Measurements from ENCODE around the gene MANF.
"Not testable (repeated sequence)": the region's sequence is repeated elsewhere in the genome, so short reads cannot be mapped to it uniquely, and the experiment has no call there.

The MANF gene

DNA sequence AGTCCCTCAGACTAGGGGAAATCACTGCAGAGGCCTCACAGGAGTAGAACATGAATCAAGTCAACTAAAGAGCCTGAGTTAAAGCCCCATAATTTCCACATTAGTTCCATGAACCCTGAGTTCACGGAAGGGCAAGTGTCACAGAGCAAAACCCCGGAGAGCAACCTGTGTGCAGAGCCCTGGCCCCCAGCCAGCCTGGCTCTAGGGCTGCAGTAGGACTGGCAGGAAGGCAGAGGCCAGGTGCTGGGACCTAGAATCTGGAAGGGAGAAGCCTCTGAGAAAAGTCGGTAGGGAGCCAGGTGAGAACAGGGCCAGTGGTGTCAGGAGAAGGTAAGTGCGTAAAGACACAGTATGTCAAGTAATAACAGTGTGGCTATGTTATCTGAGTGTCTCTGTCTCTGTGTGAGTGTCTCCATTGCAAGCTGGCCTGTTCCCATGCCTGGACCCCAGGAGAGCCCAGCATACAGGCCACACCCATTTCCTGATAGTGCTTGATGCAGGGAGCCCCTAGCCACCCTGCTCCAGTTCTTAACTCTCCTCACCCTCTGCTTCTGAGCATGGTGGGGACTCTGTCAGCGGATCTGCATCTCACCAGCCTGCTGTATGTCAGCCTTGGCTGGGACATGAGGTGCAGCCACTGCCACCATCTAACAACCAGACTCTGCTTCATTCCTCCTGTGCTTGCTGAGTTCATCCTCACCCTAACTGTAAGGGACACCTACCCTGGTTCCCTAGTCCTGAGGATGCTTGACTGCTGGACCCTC, 11.3 kb upstream of the MANF start:
- ATAC-seq (no peak), DNase-seq (no peak)

DNA sequence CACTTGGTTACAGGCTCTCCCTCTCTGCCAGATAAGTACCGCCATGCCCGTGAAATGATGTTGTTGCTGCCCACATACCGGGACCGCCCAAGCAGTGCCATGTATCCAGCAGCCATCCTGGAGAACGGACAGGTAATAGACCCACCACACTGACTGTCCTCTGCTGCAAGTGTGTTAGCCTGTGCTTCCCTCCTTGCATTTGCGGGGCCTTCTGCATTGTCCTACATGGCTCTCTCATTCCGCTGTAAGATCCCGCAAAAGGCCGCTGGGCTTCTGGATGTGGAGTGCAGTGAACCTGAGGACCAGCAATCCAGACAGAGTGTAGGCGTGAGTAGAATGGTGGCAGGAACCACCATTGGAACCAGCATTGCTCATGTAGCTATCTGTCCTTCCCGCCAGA, 10.6 kb upstream of the MANF start:
- ATAC-seq, result no peak
- no peak for DNase-seq

GRCh38 chr3:51375136-51375535, 10.0 kb upstream of the MANF start:
- DNase-seq (no peak), ATAC-seq (no peak)

DNA sequence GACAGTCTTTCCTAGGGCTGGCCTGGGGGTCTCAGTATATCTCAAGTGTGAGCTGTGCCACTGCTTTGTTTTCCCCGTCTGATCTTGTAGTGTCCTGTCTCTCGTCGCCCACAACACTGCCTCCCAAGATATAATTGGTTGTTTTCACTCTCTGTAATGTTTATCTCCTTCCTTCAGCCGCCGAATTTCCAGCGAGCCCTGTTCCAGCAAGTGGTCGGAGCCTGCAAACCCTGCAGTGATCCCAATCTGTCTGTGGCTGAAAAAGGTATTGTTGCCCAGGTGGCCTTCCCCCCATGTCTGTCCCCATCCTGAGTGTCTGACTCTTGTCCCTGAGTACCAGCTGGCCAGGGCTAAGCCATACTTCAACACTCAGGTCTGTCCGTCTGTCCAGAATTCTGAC, 9.5 kb upstream of the MANF start:
- ATAC-seq (no peak), DNase-seq (no peak)

- no peak for DNase-seq
- ATAC-seq, result no peak
These were observed 7.0 kb upstream of the MANF start for GRCh38 chr3:51378065-51378464.

DNA sequence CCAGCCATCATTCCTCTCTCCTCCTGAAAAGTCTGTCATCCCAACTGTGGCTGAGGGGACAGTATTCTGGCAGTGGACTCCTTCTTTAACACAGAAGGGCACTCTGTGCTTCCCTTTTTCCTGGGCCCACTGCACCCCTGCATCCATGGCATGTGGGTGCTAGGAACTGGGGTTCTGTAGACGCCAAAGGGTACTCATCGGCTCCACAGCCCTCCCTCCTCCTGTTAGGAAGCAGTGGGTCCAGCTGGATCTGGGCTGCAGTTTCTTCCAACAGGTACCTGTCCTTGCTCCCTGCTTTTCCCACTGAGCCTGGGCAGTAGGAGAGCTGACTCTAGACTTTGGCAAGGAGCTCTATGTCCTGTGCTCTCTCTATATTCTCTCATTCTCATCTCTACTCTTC, 6.4 kb upstream of the MANF start:
- DNase-seq (no peak), ATAC-seq (no peak)

DNA sequence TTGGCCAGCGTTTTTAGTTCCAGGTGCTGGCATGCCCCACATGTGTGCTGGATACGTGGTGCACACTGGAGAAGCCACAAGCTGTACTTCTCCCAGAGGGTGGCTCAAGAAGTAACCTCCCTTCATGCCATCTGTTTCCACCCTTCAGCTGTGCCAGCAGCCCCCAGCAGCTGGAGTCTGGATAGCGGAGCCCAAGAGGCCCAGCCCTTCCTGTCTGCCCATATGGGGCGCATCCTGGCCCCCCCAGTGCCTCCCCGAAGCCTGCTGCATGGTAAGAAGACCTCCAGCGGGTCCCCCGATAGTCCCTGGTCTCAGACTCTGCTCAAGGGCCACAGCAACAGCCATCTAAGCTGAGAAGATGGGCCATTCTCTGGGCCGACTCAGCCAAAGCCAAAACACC, 5.8 kb upstream of the MANF start:
- DNase-seq (no peak), ATAC-seq (no peak)

DNA sequence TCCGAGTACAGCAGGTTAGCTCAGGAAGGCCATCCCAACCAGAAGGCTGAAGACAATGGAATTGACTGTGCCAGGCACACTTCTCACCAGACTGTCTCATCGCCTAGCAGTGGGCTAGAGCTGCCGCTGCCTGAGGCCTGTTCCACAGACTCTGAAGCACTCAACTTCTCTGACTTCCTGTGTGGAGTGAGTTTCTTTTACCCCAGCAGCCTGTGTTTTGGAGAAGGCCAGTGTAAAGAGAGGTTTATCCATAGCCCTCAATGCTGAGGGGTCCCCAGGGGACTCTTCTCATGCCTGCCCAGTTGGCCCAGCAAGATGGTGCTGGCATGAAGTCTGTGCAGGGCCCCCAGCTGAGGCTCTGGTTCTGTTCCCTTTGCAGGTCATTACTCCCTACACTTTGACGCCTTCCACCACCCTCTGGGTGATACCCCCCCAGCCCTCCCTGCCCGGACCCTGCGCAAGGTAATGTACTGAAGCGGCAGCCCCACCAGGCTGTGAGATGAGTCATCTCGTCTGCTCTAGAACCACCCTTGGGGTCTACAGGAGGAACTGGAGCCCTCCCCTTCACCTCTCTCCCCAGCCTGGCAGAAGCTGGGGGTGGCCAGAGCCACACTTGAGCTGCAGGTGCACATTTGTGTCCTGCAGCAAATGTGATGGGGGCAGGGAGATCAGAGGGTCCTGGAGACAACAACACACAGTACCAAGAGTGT, 5.2 kb upstream of the MANF start:
- no peak for DNase-seq
- ATAC-seq, result no peak

DNA sequence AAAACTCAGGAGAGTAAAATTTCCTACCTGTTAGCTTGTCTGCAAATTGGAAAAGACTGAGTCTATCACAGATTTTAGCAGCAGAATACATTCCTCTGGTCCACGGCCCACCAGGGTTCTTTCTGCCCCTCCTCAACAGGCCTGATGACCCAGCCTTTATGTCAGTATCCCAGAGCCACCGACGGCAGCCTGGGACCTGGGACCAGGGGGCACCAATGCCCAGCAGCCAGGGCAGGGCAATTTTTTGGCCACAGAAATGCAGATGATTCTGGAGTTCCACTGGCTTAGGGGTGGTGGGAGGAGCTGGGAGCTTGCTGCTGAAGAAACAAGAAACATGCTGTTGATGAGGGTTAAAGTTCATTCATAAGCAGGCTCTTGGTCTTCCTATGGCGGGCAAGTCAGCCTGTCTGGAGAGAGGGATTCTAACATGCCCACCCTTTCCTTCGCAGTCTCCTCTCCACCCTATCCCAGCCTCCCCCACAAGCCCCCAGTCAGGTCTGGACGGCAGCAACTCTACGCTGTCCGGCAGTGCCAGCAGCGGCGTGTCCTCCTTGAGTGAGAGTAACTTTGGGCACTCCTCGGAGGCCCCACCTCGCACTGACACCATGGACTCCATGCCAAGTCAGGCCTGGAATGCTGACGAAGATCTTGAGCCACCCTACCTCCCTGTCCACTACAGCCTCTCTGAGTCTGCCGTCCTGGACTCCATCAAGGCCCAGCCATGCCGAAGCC, 4.3 kb upstream of the MANF start:
- DNase-seq (no peak), ATAC-seq (no peak)

DNA sequence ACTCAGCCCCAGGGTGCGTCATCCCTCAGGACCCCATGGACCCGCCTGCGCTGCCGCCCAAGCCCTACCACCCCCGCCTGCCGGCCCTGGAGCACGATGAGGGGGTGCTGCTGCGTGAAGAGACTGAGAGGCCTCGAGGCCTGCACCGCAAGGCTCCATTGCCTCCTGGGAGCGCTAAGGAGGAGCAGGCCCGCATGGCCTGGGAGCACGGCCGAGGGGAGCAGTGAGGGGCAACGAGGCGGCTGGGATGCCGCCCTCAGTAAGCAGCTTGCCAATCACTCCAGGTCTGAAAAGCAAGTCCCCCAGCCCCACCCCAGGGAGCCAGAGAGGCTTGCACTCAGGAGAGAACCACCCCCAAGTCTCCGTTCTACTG, 3.8 kb upstream of the MANF start:
- no peak for DNase-seq
- ATAC-seq, result no peak

DNA sequence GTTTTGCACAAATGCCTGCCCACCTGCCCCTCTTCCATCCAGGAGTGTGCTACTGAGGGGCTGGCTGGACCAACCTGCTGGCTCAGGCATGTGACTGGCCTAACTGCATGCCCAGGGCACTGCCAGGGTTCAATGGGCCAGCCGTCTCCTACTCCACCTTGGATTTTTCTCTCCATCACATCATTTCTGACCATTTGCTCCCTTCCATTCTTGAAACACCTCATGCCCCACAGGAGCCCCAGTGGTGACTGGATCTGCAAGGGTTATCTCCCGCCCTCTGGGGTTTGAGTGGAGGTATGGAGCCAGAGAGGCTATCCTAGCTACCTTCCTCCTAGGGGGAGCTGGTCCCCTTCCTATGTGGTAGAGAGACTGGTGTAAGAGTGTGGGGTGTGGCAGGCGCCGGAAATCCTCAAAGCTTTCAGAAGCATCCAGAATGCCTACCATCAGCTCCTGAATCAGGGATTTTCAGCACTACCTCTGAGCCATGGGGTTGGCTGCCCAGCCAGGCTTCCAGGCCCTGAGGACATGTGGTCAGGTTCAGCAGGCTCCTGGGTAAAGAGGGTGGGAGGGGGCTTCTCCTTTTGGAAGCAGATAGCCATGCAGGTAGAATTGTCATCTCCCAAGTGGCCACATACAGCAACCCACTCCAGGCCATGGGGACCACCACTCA, 2.9 kb upstream of the MANF start:
- no peak for DNase-seq
- no peak for ATAC-seq

- DNase-seq, result no peak
These were observed 2.0 kb upstream of the MANF start for GRCh38 chr3:51382947-51383578.

GRCh38 chr3:51384055-51384725, 901 bp upstream of the MANF start:
- DNase-seq (peak; percentile 52), ATAC-seq (peak; percentile 5)

More at GRCh38 chr3:51382947-51383578, 2.0 kb upstream of the MANF start:
- no peak for ATAC-seq

- DNase-seq, result no peak
- no peak for ATAC-seq
These were observed 565 bp downstream of the MANF start for GRCh38 chr3:51385621-51386091.

DNA sequence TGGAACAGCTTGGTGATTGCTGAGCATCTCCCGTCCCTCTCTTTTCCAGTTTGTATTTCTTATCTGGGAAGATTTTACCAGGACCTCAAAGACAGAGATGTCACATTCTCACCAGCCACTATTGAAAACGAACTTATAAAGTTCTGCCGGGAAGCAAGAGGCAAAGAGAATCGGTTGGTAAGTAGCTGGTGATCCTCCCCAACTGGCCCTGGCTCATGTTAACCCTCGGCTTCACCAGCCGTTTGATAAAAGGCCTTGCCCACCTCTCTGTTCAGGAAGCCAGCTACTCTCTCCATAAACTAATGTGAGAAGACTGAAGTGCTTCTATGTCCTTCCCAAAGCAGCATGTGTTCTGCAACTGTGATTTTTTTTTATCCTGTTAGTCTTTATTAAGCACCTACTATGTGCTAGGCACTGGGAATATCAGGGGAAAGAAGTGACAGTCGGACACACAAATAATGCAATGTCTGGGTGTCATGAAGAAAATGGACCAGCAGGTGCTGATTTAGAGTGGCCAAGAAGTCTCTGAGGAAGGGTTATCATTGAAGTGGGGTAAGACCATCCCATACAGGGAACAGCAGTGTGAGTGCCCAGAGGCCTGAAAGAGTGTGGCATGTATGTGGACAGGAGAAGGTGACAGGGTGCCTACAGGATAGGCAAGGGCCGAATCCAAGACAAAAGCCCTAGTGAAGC, 1.2 kb downstream of the MANF start:
- DNase-seq (no peak), ATAC-seq (no peak)

GRCh38 chr3:51386852-51387229, 1.8 kb downstream of the MANF start:
- ATAC-seq, result no peak
- DNase-seq, result no peak

GRCh38 chr3:51387281-51387680, 2.2 kb downstream of the MANF start:
- not testable (repeated sequence) for ATAC-seq, DNase-seq

DNA sequence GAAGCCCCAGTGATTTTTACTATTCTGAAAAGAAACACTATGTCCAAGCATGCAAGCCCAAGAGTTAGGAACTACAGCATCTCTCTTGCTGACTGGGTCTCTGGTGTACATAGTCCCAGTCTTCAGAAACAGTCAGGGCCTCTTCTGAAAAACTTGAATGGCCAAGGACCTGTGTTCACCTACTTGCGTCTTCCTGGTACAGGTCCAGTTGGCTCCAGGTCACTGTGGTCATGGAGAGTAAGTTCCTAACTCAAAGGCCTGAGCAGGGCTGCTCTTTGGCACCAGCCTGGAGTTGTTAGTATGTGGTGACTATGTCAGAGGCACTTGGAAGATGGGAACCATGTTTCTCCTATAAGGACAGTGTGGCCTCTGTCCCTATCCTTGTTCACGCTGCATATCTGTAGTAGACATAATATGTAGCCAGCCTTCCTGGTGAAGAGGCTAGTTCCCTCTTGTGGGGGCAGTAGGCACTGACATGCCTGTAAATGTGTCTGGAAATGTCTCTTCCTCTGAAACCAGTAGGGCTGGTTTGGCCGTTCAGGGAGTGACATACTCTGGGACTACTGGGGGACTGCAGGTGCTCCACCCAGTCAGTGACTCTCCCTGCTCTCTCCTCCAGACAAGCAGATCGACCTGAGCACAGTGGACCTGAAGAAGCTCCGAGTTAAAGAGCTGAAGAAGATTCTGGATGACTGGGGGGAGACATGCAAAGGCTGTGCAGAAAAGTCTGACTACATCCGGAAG, 3.4 kb downstream of the MANF start:
- no peak for DNase-seq
- ATAC-seq, result no peak

DNA sequence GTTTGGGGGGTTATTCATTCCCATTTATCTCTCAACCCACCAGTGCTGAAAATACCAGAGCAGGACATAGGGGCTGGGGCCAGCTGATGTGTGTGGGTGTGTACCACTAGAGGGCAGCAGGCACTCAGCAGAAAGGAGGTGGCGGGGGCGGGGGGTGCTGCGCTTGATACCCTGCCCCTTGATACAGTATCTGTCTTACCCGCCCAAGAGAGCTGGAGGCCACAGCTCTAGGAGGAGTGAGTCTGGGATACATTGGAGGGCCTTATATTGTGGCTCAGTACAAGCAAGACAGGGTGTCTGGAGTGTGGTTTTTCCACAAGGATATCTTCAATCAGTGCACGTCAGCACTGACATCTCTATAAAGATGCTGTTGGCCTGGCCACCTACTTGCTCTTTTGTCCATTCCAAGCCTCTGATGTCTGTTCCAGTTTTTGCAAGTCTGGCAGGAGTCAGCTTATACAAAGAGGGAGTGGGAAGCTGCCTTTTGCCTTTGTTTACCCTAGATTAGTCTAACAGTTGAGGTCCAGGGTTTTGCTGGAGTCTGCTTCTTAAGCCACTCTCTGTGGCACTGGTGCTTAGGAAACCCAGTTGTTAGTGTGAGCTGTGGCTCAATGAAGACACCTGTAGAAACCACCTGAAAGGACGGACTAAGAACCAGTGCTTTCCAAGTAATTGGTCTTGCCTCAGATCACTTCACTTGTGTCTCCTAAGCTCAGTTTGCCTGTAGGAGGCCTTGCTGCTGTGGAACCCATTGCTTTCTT, 4.5 kb downstream of the MANF start:
- DNase-seq (peak; percentile 62), ATAC-seq (no peak)

Measured in stimulated activated naive CD8-positive, alpha-beta T cell treated with anti-CD3 and anti-CD28 coated beads, Interleukin-15, Interleukin-2, amounts not matched to agents 100 U/mL and 50 U/mL, for 24 hours (primary cell).